Panc1 (cell line): ENCODE results near the gene BTN2A1.

ENCODE experiments used
- CTCF ChIP-seq: fragments of 450-650 bp; IDR thresholded peaks from 2 replicates; pipeline ENCODE4 v1.5.1; 2017; ENCODE audit warnings: mild to moderate bottlenecking
- POLR2AphosphoS5 ChIP-seq: IDR thresholded peaks from 2 replicates; pipeline ENCODE4 v1.6.1; 2012; ENCODE audit warnings: mild to moderate bottlenecking, low read depth, low read length, moderate library complexity
- REST ChIP-seq, 2 experiments: IDR thresholded peaks; 2 replicates each; pipeline ENCODE4 v1.6.1; 2011 to 2012; ENCODE audit warnings: low read depth in 2 of 2, control low read depth in 1 of 2, low read length in 1 of 2, mild to moderate bottlenecking in 1 of 2, moderate library complexity in 1 of 2; ENCODE audit not compliant: insufficient read depth in 1 of 2
- TCF7L2 ChIP-seq: IDR thresholded peaks from 2 replicates; pipeline ENCODE4 v1.6.1; 2011; ENCODE audit warnings: mild to moderate bottlenecking, low read depth, low read length, inconsistent platforms

GRCh38 chr6:26484161-26484560 lies 26.4 kb downstream of the BTN2A1 start:
- TF ChIP-seq CTCF: no peak
- no peak for TF ChIP-seq POLR2AphosphoS5
- TF ChIP-seq TCF7L2: no peak
- TF ChIP-seq REST (IDR thresholded peaks at IDR 0.05; ENCODE audit: insufficient read depth in 1 of 2, low read depth in 2 of 2, low read length in 1 of 2): no peak
